GM12891 (cell line): ENCODE data around the gene FUT8.

Source experiments
- POLR2A ChIP-seq: IDR thresholded peaks from 2 replicates; pipeline ENCODE4 v1.6.1; 2011; ENCODE audit warnings: low read depth, low read length, control low read depth
- POLR2AphosphoS5 ChIP-seq: IDR thresholded peaks from 2 replicates; pipeline ENCODE4 v1.6.1; 2011; ENCODE audit warnings: low read depth, low read length, control low read depth

DNA sequence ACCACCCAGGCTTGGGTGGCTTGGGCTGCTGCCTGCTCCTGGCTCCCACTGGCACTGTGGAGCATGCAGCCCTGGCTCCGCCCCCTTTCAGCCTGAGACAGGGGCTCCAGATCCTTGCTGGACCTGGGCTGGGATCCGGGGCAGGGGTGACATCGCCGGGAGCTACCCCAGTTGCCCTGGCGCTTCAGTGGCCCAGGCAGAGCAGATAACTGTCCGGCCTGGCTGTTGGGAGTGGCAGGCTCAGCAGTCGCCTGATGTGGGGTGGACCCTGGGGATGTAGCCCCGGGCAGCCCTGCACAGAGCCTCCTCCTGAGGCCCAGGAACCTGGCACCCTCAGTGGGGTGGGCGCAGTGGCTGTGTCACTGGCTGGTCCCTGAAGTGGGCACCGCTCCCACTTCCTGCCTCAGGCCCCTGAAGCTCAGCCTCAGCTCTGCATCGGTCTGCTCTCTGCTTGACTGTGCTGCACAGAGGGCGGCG lies 57.9 kb downstream of the FUT8 start:
- no peak for TF ChIP-seq POLR2A
- no peak for TF ChIP-seq POLR2AphosphoS5
